Stimulated activated CD8-positive, alpha-beta memory T cell treated with anti-CD3 and anti-CD28 coated beads, Interleukin-12 subunit alpha, Interleukin-12 subunit beta, amount 100 ng/mL, for 4 hours (primary cell): Measurements from ENCODE around the gene MGRN1.
"Not testable (repeated sequence)": the region's sequence is repeated elsewhere in the genome, so short reads cannot be mapped to it uniquely, and the experiment has no call there.

ENCODE experiments used
- DNase-seq: peaks from one replicate; pipeline ENCODE4 v3.0.0-alpha.2; 2020; ENCODE audit warnings: low read depth

Gene MGRN1

GRCh38 chr16:4734063-4734729, 109.6 kb downstream of the MGRN1 start, which contains the start of the genes ANKS3 and DNAAF8:
Gene ANKS3, minus strand, starts transcription at chr16:4734271. Its CDS starts 4,122 bp downstream, at chr16:4730149.
Gene DNAAF8, plus strand, starts transcription at chr16:4734537. Its CDS starts 1,978 bp downstream, at chr16:4736515.
- DNase-seq, result peak; percentile 72

- peak; percentile 89 for DNase-seq
These were observed 110.3 kb downstream of the MGRN1 start for GRCh38 chr16:4734730-4735535.

- DNase-seq, result no peak
These were observed 111.9 kb downstream of the MGRN1 start for GRCh38 chr16:4736546-4736945.

GRCh38 chr16:4737545-4737944, 112.9 kb downstream of the MGRN1 start:
- no peak for DNase-seq

- not testable (repeated sequence) for DNase-seq
These were observed 113.7 kb downstream of the MGRN1 start for GRCh38 chr16:4738370-4738769.
